Activated naive CD4-positive, alpha-beta T cell treated with anti-CD3 and anti-CD28 coated beads, Interleukin-2, amount 50 U/mL, for 16 hours (primary cell): Measurements from ENCODE around the gene APEH.
"Not testable (repeated sequence)": the region's sequence is repeated elsewhere in the genome, so short reads cannot be mapped to it uniquely, and the experiment has no call there.

ENCODE experiments used
- DNase-seq: peaks from one replicate; pipeline ENCODE4 v3.0.0-alpha.2; 2020

The APEH gene

DNA sequence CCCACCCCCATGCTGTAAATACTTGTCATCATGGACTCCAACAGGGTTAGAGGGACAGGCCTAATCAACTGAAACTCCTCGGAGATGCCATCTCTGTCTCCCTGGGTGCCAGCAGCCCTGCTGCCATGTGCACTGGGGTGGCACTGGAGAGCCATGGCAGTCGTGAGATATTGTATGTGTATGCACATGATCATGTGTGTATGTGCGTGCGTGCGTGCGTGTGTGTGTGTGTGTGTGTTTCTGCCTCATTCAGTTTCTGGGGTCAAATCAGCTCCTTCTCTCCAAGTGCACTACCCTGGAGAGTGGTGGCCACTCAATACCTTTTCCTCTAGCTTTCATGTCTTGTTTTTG, 3.2 kb upstream of the APEH start:
- DNase-seq, result no peak

DNA sequence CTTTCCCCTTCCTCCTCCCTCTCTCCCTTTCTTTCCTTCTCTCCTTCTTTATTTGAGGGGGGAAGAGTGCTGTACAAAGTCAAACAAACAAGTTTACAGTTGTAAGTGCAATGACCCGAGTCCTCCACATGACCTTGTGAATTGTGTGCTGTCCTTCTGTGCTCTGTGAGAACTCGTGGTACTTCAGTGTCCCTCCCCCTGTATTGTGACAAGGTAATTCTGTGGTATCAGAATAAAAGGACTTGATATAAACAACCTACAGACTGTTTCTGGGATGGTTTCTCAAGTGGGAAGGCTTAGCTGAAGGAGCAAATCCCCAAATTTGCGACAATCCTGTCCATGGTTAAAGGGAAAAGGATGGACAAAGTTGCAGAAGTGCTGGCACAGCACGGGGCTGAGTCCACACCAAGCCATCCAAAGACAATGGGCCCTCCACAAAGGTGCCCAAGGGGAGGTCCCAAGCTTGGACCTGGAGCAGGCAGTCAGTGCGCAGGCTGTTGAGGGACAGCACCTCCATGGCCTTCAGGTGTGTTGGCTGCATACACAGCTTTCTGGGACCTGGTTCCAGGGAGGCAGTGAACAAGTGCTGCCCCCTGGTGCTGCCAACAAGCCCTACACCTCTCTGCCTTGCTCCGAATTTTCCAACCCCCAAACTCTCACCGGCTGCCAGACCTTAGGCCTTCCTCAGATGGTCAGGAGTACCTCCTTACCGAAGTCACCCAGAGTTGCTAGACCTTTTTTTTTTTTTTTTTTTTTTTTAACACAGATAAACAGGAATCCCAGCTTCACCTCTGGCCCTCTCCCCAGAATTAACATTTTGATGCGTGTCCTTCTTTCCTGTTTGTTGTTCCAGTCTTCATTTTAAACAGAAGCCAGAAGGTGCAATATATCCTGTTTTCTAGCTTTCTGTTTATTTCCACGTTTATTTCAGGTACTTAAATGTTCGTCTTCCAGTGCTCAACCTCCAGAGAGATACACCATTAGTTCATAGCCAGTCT, 2.6 kb upstream of the APEH start:
- peak; percentile 74 for DNase-seq

DNA sequence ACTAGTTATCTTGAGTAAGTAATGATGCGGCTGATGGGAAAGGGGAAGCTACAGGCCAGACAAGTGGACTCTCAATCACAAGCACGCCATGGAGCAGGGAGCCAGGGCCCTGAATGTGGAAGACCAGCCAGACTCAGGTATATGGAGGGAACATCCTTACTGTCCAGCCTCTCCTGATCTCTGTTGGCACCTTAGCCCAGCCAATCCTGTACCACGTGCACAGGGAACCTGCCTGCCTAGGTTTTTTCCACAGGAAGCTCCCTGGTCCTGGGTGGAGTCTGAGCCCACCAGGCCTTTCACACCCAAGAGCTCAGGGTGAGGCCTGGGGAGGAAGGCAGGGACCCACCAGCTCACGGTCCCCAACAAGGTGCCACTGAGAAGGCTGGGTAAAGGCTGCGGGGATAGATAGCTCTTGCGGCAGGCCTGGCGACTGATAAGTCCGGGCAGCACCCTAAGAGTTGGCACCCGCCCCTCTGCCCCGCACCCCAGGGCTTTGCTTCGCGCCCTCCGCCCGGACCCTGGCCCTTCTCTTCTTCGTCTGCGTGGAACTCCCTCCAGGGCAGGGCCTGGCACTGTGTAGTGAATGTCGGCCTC, 933 bp upstream of the APEH start:
- DNase-seq, result no peak

DNA sequence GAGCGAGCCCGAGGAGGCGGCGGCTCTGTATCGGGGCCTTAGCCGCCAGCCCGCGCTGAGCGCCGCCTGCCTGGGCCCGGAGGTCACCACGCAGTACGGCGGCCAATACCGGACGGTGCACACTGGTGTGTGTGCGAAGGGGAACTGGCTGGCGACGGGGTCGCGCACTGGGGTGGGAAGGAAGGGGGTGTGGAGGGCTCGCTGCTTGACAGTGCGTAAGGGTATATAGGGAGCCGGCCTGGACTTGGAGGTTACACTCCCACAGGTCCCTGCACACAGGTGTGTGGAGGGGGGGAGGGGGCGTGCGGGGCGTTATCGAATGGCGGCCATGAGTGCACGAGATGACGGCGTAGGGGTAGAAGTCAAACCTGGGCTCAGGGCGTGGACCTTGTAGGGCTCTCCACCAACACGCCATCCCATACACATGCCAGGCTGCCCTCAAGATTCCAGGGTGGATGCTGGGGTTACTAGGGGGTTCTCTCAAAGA, 389 bp downstream of the APEH start:
- peak; percentile 44 for DNase-seq

DNA sequence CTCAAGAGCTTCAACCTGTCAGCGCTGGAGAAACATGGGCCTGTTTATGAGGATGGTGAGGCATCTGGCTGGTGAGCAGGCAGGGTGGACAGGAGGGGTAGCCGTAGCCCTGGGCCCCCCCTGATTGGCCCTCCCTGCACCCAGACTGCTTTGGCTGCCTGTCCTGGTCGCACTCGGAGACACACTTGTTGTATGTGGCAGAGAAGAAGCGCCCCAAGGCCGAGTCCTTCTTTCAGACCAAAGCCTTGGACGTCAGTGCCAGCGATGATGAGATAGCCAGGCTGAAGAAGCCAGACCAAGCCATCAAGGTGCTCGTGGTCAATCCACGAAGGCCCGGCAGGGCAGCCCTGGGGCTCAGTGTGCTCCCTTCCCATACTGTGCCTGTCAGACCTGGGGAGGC, 1.8 kb downstream of the APEH start:
- no peak for DNase-seq

DNA sequence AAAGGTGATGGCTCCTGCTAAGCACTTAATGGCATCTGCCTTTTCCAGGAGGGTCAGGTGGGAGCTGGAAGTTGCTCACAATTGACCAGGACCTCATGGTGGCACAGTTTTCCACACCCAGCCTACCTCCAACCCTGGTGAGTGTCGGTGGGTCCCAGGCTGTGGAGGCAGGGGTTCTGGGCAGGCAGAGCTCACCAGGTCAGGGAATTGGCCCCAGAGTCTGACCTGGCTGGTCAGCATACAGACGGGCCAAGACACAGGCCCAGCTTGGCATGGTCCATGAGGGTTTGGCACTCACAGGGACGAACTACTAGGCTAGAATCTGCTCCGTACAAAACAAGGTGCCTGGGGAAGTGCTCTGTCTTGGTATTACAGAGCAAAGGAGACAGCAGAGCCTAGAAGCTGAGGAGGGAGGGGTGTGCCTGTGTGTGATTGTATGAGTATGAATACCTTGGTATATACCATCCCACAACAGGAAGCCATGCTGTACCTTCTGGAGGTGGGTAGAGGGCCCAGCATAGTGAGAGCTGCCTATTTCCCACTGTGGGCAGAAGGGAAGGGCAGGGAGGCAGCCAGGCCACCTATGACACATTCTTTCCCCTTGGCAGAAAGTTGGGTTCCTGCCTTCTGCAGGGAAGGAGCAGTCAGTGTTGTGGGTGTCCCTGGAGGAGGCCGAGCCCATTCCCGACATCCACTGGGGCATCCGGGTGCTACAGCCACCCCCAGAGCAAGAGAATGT, 6.5 kb downstream of the APEH start:
- no peak for DNase-seq

DNA sequence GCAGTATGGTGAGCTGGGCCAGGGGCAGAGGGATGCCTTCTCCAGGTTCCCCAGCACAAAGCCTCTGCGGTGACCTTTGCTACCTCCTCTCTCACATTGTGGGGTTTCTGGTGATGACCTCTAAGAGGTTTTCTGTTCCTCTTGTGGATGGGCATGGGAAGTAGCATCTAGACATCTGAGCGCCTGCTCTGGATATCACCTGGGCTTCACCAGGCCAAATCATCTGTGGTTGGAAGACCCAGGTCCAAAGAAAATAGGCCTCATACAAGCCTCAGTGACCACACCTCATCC, 7.0 kb downstream of the APEH start:
- DNase-seq, result no peak

DNA sequence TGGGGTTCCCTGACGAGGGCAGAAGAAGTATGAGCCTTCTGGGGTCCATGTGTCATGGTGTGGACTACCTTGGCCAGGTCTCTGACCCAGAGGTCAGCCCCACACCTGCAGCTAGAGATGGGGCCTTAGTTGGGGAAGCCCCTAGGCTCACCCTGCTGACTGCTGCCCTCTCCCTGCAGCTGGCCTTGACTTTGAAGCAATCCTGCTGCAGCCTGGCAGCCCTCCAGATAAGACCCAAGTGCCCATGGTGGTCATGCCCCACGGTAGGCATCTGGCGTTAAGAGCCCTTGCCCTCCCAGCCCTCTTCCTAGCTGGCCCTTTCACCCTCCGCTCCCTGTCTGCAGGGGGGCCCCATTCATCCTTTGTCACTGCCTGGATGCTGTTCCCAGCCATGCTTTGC, 7.4 kb downstream of the APEH start:
- DNase-seq, result no peak

DNA sequence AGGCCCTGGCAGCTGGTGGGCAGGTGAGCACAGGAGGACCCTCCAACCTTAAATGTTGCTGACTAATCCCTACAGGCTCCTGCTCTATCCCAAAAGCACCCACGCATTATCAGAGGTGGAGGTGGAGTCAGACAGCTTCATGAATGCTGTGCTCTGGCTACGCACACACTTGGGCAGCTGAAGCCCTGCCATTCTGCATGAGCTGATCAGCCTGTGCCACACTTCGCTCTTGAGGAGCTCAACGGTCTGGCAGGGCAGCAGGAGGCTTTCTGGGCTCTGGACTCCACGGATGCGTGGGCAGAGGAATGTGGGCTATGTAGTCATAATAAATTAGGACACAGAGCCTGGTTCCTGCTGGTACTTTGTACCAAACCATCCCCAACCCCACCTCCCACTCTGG, 9.0 kb downstream of the APEH start:
- DNase-seq, result no peak

DNA sequence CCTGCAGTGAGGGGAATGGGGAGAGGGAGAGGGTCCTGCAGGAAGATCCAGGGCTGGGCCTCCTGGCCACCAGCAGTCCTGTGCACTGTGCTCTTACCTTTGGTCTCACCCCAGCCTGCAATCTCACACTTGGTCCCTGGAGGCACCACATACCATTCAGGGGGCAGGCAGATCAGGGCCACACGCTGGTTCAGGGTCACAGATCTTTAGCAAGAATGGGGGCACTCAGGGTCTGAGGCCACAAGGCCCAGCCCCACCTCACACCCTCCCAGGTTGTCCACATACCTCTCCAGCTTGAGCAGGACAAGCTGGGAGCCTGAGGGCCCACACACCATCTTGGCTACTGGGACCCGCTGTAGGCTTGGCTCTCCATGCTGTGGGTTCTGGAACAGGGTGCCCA, 10.3 kb downstream of the APEH start:
- DNase-seq, result not testable (repeated sequence)

DNA sequence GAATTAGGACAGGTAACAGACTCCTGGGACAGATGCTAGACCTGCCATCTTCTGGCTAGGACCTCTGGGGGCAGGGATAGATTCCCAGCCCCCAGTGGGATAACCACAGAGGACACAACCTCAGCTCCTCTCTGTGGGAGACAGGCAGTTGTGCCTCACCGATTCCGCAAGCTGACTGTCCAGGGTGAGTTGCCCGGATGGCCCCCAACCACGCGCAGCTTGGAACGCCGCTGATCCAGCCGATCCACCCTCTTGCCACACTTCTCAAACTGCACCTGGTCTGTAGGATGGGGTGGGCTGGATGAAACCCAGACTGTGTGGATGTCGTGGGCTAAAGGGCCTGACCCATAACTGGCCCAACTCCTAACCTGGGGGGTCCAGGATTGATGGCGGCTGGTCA, 11.0 kb downstream of the APEH start:
- DNase-seq, result not testable (repeated sequence)

DNA sequence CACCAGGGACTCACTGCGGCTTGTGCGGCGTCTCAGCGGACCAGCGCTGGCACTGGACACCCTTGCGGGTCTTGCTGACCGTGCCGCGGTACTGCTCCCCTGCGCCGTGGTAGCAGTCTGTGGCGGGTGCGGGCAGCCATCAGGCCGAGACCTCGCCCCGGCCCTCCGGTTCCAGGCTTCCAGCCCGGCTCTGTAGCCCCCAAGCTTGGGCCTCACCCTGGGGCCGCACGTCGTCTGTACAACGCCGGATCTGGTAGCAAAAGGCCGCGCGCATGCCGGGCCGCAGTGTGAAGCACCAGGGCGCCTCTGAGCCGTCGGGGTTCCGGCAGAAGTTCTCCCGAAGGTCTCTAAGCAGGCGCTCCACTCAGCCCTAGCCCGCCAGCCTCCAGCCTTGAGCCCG, 11.7 kb downstream of the APEH start:
- DNase-seq, result not testable (repeated sequence)

DNA sequence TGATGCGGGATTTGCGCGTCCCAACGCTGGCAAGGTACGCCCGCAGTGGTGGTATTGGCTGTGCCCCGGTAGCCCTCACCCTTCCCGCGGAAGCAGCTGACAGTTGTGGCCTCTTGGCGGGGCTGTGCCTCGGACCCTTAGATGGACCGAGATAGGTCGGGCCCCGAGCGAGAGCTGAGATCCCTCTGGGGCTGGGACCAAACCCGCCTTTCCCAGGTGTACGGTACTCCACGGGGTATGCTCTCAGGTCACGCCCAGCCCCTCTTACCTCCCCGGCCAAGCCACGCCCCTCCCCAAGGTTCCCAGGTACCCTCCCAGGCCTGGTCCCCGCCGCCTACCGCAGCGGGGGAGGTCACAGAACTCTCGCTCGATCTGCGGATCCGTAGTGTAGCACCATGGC, 12.2 kb downstream of the APEH start:
- DNase-seq, result peak; percentile 45

DNA sequence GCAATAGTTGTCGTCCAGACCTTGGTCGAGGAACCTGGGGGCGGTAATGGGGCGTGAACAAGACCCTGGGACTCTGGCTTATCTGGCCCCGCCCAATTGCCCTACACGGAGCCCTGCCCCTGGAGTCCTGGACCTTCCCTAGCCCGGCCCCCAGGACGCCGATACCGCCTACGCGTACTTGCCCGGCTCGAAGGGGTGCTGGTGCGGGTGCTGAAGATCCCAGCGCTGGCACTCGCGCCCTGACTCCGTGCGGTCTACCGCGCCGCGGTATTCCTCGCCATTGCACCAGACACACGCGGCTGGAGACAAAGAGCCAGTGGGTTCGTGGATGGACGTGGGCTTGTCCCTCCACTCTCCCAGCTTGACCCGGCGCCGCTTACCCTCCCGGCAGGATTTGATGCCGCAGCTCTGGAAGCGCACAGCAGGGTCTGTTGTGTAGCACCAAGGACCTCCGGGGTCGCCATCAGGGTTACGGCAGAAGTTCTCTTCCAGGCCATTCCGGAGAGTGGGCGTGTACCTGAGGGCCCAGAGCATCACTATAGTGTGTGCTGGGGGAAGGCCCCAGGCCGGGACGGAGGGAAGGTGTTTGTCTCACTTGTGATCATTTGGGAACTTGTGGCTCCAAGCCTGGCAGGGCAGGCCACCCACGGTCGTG, 12.7 kb downstream of the APEH start:
- peak; percentile 41 for DNase-seq

DNA sequence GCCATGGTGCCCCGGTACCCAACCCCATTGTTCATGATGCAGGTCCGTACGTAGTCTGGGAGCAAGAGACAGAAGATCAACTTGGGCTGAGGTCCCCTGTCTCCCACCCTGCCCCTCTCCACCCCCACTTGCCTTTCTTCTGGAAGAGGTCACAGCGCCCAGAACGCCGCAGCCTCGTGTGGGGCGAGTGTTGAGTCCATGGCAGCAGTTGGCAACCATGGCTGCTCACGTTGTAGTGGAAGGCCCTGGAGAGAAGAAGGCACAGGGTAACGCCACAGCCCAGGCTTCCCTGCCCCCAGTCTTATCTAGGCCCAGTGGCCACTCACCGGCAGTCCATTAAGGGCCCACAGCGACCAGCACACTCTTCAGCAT, 13.3 kb downstream of the APEH start:
- DNase-seq, result not testable (repeated sequence)

DNA sequence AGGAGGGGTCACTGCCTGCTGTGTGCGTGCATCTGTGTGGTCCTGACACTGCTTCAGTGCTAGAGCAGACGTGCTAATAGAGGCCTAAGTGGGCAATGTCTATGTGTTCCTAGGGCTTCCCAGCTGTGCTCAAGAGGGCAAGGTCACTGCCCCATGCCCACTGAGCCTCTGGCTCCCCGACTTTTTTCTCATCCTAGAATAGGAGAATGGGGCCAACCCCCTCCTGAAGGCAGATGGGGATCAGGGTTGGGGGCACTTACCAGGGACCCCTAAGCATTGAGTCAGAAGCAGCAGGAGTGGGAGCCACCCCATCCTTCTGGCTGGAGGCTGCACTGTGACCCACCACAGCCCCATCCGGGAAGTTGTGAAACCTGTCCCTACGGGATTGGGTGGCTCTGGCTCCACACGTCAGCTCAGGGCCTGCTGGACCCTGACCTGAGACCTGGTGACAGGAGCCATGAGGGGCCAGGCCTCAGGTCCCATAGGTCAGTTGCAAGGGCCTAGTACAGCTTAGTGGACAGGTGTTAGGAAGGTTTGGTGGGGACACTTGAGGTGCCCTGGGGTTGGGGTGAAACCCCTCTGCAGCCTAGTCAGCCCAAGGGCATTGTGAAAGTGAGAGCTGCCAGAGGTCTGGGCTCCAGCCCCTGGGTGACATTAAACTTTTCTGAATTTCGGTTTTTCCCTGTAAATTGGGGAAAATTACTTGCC, 14.3 kb downstream of the APEH start:
- DNase-seq, result not testable (repeated sequence)

DNA sequence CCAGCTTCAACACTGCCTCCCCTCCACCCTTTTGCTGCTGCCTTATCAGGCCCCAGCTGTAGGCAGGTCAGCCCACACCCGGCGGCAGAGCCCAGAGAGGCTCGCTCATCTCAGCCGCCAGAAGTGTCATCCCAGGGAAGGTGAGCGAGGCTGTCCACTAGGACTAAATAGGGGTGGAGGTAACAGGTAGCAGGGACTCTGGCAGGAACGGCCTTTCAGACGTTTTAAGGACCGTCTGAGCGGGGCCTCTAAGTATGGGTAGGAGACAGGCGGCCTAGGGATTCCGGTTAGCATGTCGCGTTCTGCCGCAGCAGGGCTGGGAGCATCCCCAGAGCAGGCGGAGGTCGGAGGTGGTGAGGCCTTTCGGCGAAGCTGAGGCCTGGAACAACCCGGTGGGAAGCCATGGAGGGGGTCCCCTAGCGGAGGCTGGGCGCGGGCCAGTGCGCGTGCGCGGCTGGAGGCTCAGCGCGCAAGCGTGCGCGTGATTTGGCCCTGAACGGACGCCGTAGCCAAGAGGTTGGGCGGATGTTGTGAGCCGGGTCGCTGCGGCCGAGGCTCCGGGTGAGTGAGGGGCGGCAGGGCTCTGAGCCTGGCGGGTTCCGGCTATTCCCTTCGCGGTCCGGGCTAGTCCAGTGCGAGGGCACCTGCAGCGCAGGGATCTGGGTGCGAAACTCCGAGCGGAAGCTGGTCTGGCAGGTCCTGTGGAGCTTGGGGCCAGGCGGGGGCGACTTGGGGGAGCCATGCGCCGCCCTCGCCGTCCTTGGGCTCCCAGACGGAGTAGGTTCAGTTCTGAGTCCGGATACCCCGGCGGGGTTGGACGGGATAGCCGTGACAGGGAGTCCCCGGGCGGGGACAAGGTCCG, 15.1 kb downstream of the APEH start, which contains the start of the genes MST1 and RNF123:
Gene MST1, minus strand, starts transcription at position 429 of the 862 bp plus-strand sequence. CDS start 783 bp downstream, outside the sequence.
Gene RNF123, plus strand, starts transcription at position 512 of the 862 bp plus-strand sequence. CDS start 1,609 bp downstream, outside the sequence.
- peak; percentile 93 for DNase-seq

DNA sequence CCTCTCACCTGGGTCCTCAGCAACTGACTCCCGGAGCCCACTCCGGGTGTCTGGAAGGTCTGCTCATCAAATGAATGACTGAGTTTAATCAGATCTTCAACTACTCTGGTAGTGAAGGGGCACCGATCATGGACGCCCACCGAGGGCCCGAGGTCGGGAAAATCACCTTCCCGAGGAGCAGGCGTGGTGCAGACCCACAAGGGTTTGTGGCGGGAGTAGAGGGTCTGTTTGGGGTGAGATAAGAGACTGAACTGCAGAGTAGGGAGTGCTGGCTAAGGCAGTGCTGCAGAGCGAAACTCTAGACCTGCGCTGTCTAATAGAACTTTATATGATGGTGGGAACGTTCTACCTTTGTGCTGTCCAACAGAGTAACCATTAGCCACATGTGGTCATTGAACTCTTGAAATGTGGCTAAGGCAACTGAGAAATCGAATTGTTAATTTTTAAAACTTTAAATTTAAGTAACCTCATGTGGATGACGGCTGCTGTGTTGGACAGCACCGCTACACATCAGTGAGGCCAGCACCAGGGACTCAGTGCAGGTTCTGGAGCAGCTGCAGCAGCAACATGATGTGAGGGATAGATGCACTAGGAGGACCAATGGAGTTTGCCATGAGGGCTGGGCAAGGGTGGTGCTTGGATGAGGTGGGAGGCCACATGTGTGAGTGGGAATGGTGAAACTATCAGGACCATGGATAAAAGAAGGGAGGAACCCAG, 15.9 kb downstream of the APEH start:
- DNase-seq, result not testable (repeated sequence)

DNA sequence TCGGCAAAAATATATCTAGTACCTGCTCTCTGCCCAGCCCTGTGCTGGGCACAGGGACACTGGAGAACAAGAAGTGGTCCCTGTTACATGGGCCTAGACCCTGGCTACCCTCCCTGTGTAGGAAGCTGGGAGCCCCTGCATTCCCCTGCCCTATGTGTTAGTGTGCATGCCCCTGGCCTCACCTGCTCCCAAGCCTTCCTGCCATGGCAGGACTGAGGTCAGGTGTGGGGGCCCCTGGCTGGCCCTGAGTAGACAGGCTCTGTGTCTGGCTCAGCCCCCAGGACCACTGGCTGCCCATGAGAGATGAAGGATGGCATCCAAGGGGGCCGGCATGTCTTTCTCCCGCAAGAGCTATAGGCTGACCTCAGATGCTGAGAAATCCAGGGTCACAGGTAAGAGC, 16.7 kb downstream of the APEH start:
- DNase-seq, result not testable (repeated sequence)

DNA sequence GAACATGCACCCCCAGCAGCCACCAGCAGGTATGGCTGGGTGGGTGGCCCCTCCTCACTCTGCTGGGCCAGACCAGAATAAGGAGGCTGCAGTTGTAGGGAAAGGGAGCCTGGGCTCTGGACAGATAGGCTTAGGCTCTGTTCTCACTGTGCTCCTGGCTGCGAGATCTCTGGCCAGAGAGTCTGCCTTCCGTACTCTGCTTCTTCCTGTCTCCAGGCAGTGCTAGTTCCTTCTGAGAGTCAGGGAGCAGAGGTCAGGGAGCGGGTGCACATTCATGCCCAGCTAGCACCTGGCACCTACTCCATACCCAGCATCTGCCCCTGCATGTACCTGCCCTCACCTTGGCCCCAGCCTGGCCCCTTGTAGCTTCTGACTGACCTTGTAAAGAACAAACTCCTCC, 17.3 kb downstream of the APEH start:
- DNase-seq, result not testable (repeated sequence)
